GM18502 (cell line): ENCODE data around the gene TMEM131.
"Not testable (repeated sequence)": the region's sequence is repeated elsewhere in the genome, so short reads cannot be mapped to it uniquely, and the experiment has no call there.

ENCODE experiments used
- ATAC-seq: cut with Tn5 transposase; IDR thresholded peaks from one replicate; pipeline ENCODE4 v1.9.1; 2021; ENCODE audit warnings: mild to moderate bottlenecking; ENCODE audit not compliant: unreplicated experiment, poor library complexity

TMEM131 gene

GRCh38 chr2:97961534-97961933 is 34.2 kb downstream of the TMEM131 start:
- peak; percentile 49 for ATAC-seq

GRCh38 chr2:97958184-97958583 is 37.6 kb downstream of the TMEM131 start:
- ATAC-seq = no peak

- ATAC-seq = no peak
Observed at GRCh38 chr2:97957432-97958183, 38.1 kb downstream of the TMEM131 start.

- ATAC-seq = not testable (repeated sequence)
Observed at GRCh38 chr2:97956753-97957152, 39.0 kb downstream of the TMEM131 start.

- no peak for ATAC-seq
Observed at GRCh38 chr2:97953853-97954252, 41.9 kb downstream of the TMEM131 start.

GRCh38 chr2:97952357-97952756 is 43.4 kb downstream of the TMEM131 start:
- ATAC-seq = no peak

GRCh38 chr2:97951155-97951680 is 44.5 kb downstream of the TMEM131 start:
- no peak for ATAC-seq

- ATAC-seq = no peak
Observed at GRCh38 chr2:97950329-97951154, 45.2 kb downstream of the TMEM131 start.

GRCh38 chr2:97948926-97949325 is 46.8 kb downstream of the TMEM131 start:
- ATAC-seq = no peak

GRCh38 chr2:97945791-97946190 is 50.0 kb downstream of the TMEM131 start:
- ATAC-seq = no peak

GRCh38 chr2:97936881-97937280 is 58.9 kb downstream of the TMEM131 start:
- no peak for ATAC-seq

GRCh38 chr2:97936199-97936598 is 59.5 kb downstream of the TMEM131 start:
- peak; percentile 66 for ATAC-seq

- peak; percentile 9 for ATAC-seq
Observed at GRCh38 chr2:97935719-97936161, 60.0 kb downstream of the TMEM131 start.

- peak; percentile 68 for ATAC-seq
Observed at GRCh38 chr2:97932975-97933662, 62.6 kb downstream of the TMEM131 start.

GRCh38 chr2:97931858-97932225 is 63.9 kb downstream of the TMEM131 start:
- ATAC-seq = no peak

GRCh38 chr2:97931118-97931857 is 64.5 kb downstream of the TMEM131 start:
- peak; percentile 40 for ATAC-seq

GRCh38 chr2:97928591-97928990 is 67.2 kb downstream of the TMEM131 start:
- ATAC-seq = no peak

GRCh38 chr2:97926946-97927345 is 68.8 kb downstream of the TMEM131 start:
- ATAC-seq = no peak

GRCh38 chr2:97924194-97924593 is 71.6 kb downstream of the TMEM131 start:
- no peak for ATAC-seq

- no peak for ATAC-seq
Observed at GRCh38 chr2:97919858-97920257, 75.9 kb downstream of the TMEM131 start.
